Type B pancreatic cell (in vitro differentiated cells): ENCODE results near the gene CBFA2T3. TPM values are rescaled to one million over a fixed set of nuclear protein-coding genes. Genes with fewer than 3 reads are reported as not detected.

Experiments used
- DNase-seq: peaks from one replicate; pipeline ENCODE4 v3.0.0; 2021; ENCODE audit warnings: mixed read lengths; ENCODE audit not compliant: unreplicated experiment; ENCODE audit errors: extremely low spot score
- H3K27ac Mint-ChIP-seq: 2 replicates; pipeline ENCODE4 v1.8.0; 2021; ENCODE audit warnings: mild to moderate bottlenecking, mixed read lengths
- H3K27me3 Mint-ChIP-seq: 2 replicates; pipeline ENCODE4 v1.8.0; 2021; ENCODE audit warnings: mixed read lengths
- H3K36me3 Mint-ChIP-seq: 2 replicates; pipeline ENCODE4 v1.8.0; 2021; ENCODE audit warnings: mixed read lengths
- H3K4me1 Mint-ChIP-seq: one replicate; pipeline ENCODE4 v1.8.0; 2021; ENCODE audit warnings: mixed read lengths; ENCODE audit not compliant: unreplicated experiment
- H3K4me3 Mint-ChIP-seq: 2 replicates; pipeline ENCODE4 v1.8.0; 2021; ENCODE audit warnings: mild to moderate bottlenecking, mixed read lengths
- H3K9me3 Mint-ChIP-seq: 2 replicates; pipeline ENCODE4 v1.8.0; 2021; ENCODE audit warnings: mixed read lengths
- CTCF ChIP-seq: fragments of 200-600 bp; sonication (generic); conservative IDR thresholded peaks from 2 replicates; pipeline ENCODE4 v1.5.0; 2021; ENCODE audit warnings: antibody characterized with exemption, mild to moderate bottlenecking
- total RNA-seq: library from RNA; stranded (reverse); gene quantifications from 2 replicates; pipeline ENCODE4 v1.2.1, GENCODE V29; 2021; ENCODE audit warnings: low replicate concordance

Gene CBFA2T3
- total RNA-seq, 1 donor from 2014 or later, result 8.9 TPM

GRCh38 chr16:88884569-88885271, 92.3 kb downstream of the CBFA2T3 start:
- Mint-ChIP-seq H3K4me3 (no peak overlapping the region), H3K9me3 (no peaks in the 10 kb centered on the region), H3K4me1 (peaks cover 8% of the 10 kb centered on the region), H3K27ac (no peak overlapping the region), H3K27me3 (no peaks in the 10 kb centered on the region), H3K36me3 (no peaks in the 10 kb centered on the region)
- TF ChIP-seq CTCF, result no peak
- DNase-seq, result no peak

- no peak overlapping the region for H3K27ac Mint-ChIP-seq
- H3K9me3 Mint-ChIP-seq, result no peaks in the 10 kb centered on the region
- DNase-seq, result no peak
- H3K36me3 Mint-ChIP-seq, result no peaks in the 10 kb centered on the region
- no peaks in the 10 kb centered on the region for H3K27me3 Mint-ChIP-seq
- peaks cover 8% of the 10 kb centered on the region for H3K4me1 Mint-ChIP-seq
- no peak for TF ChIP-seq CTCF
- no peak overlapping the region for H3K4me3 Mint-ChIP-seq
Observed at GRCh38 chr16:88883946-88884345, 93.1 kb downstream of the CBFA2T3 start.

- no peak overlapping the region for H3K27ac Mint-ChIP-seq
- H3K4me3 Mint-ChIP-seq, result no peak overlapping the region
- TF ChIP-seq CTCF, result no peak
- H3K4me1 Mint-ChIP-seq, result peaks cover 8% of the 10 kb centered on the region
- no peaks in the 10 kb centered on the region for H3K27me3 Mint-ChIP-seq
- no peak for DNase-seq
- H3K9me3 Mint-ChIP-seq, result no peaks in the 10 kb centered on the region
- no peaks in the 10 kb centered on the region for H3K36me3 Mint-ChIP-seq
Observed at GRCh38 chr16:88883117-88883895, 93.7 kb downstream of the CBFA2T3 start.

- Mint-ChIP-seq H3K27me3 (no peaks in the 10 kb centered on the region), H3K27ac (no peak overlapping the region), H3K9me3 (no peaks in the 10 kb centered on the region), H3K4me3 (no peak overlapping the region), H3K4me1 (peaks cover 8% of the 10 kb centered on the region), H3K36me3 (no peaks in the 10 kb centered on the region)
- DNase-seq, result no peak
- TF ChIP-seq CTCF, result no peak
Observed at GRCh38 chr16:88882358-88883030, 94.5 kb downstream of the CBFA2T3 start.

DNA sequence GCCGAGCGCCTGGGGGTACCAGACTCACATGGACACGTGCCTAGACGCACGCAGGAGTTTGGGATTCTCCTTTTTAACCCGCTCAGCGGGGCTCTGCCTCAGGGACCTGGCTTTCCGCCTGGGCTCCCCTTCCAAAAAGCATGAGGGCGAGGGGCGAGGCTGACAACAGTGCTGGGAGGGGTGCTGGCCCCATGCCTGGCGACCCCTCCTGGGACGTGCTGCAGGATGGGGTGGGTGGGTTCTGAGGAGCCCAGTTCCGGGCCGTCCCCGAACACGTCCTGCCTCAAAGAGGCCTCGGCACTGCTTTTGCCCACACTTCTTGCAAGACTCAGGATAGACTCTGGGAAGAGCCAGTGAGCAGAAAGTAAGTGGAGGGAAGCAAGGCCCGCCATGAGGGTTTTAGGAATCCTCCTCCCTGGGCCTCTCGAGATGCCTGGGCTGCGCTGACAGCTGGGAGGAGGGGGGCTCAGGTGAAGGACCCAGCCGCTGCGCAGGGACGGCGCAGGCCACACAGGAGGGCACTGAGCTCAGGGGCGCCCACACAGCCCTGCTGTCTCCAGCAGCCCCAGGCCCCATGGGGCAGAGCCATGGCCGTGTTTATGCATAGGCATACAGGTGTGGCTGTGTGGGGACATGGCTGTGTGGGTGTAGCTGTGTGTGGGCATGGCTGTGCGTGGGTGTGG, 95.2 kb downstream of the CBFA2T3 start:
- no peak overlapping the region for H3K4me3 Mint-ChIP-seq
- no peak overlapping the region for H3K27ac Mint-ChIP-seq
- no peaks in the 10 kb centered on the region for H3K36me3 Mint-ChIP-seq
- DNase-seq, result no peak
- H3K9me3 Mint-ChIP-seq, result no peaks in the 10 kb centered on the region
- peaks cover 8% of the 10 kb centered on the region for H3K4me1 Mint-ChIP-seq
- H3K27me3 Mint-ChIP-seq, result no peaks in the 10 kb centered on the region
- no peak for TF ChIP-seq CTCF
